NB4 (cell line): Measurements from ENCODE around the gene SLC9C2.

ENCODE experiments used
- MYC ChIP-seq: IDR thresholded peaks from 2 replicates; pipeline ENCODE4 v1.6.1; 2011; ENCODE audit warnings: low read depth, low read length
- POLR2A ChIP-seq: IDR thresholded peaks from 2 replicates; pipeline ENCODE4 v1.6.1; 2011; ENCODE audit warnings: mild to moderate bottlenecking; ENCODE audit not compliant: insufficient read length; ENCODE audit errors: extremely low read depth
- TF ChIP-seq, protein P1 (sequence below): IDR thresholded peaks from one replicate; pipeline ENCODE4 v1.5.1; 2012; ENCODE audit warnings: low read depth, low read length

DNA sequence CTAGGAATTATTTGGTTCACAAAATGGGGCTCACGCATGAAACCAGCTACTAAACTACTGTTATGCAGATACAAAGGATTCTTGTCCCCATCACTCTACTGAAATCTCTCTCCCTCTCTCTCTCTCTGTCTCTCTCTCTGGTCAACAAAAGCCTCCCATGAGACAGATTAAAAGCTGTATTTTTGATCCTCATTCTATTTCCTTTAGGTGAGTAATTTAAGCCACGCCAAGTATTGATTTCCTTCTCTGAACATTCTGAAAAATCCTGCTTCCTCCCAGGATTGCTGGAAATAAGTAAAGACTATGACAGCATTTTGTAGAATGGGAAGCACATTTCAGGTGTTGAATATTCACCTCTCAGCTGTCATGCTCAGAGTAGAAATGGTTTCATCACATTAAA, 82.1 kb downstream of the SLC9C2 start:
- TF ChIP-seq, protein P1, sequence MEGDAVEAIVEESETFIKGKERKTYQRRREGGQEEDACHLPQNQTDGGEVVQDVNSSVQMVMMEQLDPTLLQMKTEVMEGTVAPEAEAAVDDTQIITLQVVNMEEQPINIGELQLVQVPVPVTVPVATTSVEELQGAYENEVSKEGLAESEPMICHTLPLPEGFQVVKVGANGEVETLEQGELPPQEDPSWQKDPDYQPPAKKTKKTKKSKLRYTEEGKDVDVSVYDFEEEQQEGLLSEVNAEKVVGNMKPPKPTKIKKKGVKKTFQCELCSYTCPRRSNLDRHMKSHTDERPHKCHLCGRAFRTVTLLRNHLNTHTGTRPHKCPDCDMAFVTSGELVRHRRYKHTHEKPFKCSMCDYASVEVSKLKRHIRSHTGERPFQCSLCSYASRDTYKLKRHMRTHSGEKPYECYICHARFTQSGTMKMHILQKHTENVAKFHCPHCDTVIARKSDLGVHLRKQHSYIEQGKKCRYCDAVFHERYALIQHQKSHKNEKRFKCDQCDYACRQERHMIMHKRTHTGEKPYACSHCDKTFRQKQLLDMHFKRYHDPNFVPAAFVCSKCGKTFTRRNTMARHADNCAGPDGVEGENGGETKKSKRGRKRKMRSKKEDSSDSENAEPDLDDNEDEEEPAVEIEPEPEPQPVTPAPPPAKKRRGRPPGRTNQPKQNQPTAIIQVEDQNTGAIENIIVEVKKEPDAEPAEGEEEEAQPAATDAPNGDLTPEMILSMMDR, result no peak
- TF ChIP-seq MYC, result no peak
- no peak for TF ChIP-seq POLR2A
